GM18520 (cell line): ENCODE measurements around the gene ARMC9.
"Not testable (repeated sequence)": the region's sequence is repeated elsewhere in the genome, so short reads cannot be mapped to it uniquely, and the experiment has no call there.

ENCODE experiments used
- ATAC-seq: cut with Tn5 transposase; IDR thresholded peaks from one replicate; pipeline ENCODE4 v1.9.1; 2021; ENCODE audit not compliant: unreplicated experiment

Gene ARMC9

GRCh38 chr2:231239751-231240150 is 41.3 kb downstream of the ARMC9 start:
- ATAC-seq, result no peak

- ATAC-seq, result no peak
These were observed 43.5 kb downstream of the ARMC9 start for GRCh38 chr2:231241755-231242507.

- ATAC-seq, result no peak
These were observed 45.4 kb downstream of the ARMC9 start for GRCh38 chr2:231243866-231244265.

GRCh38 chr2:231244382-231245248 is 46.2 kb downstream of the ARMC9 start:
- ATAC-seq, result no peak

DNA sequence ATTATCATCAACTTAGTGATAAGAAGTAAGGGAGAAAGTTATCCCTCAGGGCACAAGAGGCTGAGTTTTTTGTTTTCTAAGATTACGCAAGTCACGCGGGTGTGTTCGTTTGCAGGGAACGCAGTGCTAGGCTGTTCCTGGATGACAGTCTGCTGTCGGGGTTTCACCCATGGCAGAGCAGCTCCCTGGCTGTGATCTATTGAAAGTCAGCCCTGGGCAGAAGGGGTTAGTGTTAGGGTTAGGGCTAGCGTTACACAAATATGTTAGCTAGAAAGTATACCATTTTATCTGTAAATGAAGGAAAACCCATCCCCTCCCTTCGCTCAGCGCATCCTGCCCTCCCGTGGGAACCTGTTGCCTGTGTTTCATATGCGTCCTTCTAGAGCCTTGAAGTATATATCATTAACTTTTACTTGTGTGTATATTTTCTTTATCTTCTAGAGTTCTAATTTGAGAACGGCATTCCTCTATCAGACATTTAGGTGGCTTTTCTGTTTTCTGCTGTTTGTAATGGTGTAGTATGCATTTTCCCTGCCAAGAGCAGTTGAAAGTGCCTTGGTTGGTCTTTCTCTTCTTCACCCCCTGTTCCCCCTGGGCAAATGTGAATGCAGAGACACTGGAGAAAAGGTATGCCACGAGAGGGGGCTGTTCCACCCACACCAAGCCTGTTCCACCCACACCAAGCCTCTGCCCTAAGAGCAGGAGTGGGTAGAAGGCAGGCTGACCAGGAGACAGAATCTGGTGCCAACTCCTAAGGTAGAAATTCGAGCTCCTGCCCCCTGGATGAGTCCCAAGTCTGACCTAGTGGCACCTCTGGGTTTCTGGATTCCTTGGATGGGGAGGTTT is 47.0 kb downstream of the ARMC9 start:
- ATAC-seq, result no peak

- ATAC-seq, result no peak
These were observed 47.9 kb downstream of the ARMC9 start for GRCh38 chr2:231246171-231246842.

DNA sequence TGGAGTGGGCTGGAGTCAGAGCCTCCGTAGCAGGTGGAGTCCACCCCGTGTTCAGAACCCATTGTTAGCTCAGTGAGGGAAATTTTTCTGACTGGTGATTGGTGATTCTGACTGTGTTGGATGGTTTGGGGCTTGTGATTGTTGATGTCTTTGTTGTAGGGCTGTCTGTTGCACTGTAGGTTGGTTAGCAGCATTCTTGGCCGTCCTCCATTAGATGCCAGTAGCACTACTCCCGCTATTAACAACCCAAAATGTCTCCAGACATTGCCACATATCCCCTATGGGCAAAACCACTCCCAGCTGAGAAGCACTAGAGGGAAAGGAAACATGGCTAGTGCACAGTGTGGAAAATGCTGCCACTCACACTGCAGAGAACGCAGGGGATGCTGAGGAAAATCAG is 51.7 kb downstream of the ARMC9 start:
- ATAC-seq, result no peak

- no peak for ATAC-seq
These were observed 52.3 kb downstream of the ARMC9 start for GRCh38 chr2:231250698-231251097.

GRCh38 chr2:231253292-231253691 is 54.9 kb downstream of the ARMC9 start:
- ATAC-seq, result not testable (repeated sequence)

DNA sequence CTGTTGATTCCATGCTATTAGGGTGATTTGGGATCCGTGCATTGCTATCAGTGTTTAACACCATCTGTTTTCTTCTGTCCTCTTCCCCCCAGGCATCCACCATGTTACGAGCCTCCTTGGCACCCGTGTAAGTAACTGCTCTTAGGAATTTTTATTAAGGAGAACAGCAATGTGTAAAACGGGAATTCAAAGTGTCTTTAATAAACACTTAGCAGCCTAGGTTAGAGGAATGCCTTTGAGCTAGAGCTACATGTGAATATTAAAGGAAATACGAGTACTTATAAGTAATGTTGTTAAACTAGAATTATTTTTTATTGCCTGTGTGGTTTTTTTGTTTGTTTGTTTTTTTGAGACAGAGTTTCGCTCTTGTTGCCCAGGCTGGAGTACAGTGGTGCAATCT is 58.1 kb downstream of the ARMC9 start:
- no peak for ATAC-seq

DNA sequence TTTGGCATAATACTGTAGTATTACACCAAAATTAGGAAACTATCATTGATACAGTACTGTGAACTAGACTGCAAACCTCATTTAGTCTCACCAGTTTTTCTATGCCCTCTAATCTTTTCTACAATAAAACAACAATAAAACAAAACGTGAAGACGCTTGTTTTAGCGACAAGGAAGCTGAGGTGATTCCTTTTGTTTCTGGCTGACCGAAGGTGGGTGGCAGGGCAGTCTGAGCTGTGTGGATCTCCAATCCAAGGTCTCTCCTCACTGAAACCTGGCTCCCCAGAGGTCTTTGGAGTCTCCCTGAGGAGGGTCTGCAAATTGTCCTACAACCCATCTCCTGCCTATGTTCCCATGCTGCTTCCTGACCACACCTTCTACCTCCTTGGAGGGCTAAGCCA is 59.3 kb downstream of the ARMC9 start:
- ATAC-seq, result no peak

GRCh38 chr2:231258701-231259100 is 60.3 kb downstream of the ARMC9 start:
- ATAC-seq, result no peak

- ATAC-seq, result no peak
These were observed 60.7 kb downstream of the ARMC9 start for GRCh38 chr2:231259104-231259503.

DNA sequence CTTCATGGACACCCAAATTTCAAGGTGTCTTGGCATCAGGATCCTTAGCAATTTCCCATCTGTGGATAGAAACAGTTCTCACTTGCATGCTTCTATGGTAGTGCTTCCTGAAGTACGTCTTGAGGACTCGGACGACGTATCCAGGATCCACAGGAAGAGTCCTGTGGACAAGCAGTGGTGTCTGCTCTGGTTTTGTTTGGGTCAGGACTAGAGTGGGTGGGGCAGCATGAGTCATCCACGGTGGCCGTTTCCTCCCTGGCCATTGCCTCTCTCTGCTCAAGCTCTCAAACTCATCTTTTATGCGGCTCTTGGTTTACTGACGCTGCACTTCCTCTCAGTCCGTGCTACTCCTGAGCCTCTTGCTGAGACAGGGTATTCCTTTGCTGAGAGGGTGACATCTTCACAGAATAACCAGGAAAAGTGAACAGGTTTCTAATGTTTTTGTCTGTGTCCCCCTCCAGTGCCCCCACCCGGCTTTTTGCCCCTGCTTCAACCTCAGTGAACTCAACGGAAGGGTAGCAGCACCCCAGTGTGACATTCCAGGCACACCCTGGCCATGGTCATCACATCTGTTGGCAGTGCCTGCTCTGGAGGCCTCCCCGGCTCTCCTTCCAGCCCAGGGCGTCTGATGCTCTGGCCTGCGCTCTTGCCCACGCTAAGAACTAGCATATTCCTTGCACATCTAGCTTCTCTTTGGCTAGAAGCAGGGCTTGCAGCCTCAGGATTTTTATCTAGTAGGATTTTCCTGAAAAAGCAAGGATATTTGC is 62.2 kb downstream of the ARMC9 start:
- no peak for ATAC-seq

DNA sequence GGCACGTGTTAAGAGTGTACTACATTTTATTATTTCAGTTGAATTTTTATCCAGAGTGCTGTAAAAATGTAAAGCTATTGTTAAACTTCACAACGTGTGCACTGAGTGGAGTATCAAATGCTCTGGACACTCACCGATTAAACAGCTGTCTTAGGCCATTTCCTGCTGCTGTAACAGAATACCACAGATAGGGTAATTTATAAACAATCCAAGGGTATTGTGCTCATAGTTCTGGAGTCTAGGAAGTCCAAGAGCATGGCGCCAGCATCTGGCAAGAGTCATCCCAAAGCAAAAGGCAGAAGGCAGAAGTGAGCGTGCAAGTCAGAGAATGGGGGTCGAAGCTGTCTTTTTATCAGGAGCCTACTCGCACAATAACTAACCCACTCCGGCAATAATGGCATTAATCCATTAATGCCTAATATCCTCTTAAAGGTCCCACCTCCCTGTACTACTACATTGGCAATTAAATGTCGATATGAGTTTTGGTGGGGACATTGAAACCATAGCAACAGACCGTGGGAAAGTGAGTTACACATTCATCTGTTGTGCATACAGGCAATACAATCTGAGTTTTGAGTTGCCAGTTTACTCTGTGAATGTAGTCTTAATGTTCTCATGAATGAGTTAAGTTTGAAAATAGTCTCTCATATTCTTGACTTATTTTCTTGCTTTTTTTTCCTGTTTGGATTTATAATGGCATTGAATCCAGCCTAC is 64.8 kb downstream of the ARMC9 start:
- no peak for ATAC-seq

DNA sequence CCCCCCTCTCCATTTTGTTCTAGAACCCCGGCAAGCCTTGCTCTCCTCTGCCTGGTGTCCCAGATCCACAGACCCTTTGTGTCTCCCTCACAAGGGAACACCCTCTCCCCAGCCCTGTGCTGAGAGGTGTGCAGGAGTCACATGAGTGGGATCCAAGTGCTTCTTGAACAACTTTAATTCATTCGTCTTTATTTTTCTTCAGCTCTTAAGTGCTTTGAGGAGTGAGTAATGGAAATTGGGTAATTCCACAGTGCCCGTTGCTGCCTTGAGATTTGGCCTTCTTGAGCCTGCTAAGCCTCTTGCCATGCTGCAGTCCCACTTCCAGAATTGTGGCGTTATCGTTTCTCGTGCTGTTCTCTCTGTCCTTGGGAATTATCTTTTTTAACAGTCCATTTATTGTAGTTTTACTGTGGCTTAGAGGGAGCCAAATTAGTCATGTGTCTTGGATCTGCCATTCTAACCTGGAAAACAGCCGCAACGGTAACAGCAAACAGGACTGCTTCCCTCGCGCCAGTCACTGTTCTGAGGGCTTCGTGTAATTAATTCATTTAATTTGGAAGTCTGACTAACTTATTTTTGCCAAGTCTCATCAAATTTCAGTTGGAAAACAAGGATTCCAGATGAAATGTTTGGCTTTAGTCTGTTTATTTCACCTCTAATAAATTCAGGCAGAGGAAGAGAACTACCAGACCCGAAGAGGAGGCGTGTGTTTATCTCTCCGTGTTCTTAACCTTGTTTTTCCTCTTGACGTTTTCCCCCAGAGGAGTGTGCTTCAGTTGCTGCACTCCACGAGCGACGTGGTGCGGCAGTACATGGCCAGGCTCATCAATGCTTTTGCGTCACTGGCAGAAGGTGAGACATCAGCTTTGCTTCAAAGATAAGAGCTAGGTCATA is 72.0 kb downstream of the ARMC9 start:
- ATAC-seq, result no peak

GRCh38 chr2:231272991-231273390 is 74.6 kb downstream of the ARMC9 start:
- ATAC-seq, result no peak

DNA sequence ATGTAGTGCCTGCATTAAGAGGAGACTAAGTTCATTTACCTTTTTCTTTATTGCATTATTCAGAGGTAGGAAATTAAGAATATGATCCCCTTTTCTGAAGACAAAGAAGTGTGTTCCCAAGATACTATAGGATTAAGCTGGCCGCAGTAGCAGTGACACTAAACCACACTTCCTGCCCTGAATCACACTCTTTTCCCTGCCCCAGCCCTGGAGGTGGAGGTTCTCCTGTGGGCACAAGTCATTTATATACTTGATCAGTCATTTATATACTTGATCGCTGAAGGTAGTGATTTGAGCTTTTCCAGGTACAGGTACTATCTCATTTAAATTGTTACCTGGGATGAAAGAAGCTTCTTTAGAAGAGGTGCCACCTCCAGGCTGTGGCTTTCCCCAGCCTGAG is 78.6 kb downstream of the ARMC9 start:
- no peak for ATAC-seq
